ENCODE results near the gene CGN. TPM values are rescaled to one million over a fixed set of nuclear protein-coding genes. Genes with fewer than 3 reads are reported as not detected.
A peak's percentile ranks its signal among the peaks of the same experiment; 100 is the strongest.

CGN gene
- total RNA-seq, 5 donors from 2014 or later (not counting 1 experiment from before 2014, with no cell fraction given), result 0.37 to 1.3 (median 0.59) TPM

- no peak for DNase-seq
- POLR2A ChIA-PET, result interaction anchor here in 1 of 2 donors (0.6 to 1.0 kb wide), 2 partner anchors 62 to 248 kb away, joined by 3 to 7 read pairs; no protein-coding TSS in a partner anchor
- peak overlapping the region; percentile 49 to 56 for H3K27ac Mint-ChIP-seq
- H3K4me1 Mint-ChIP-seq, result peaks cover 25 to 30% (median 27%) of the 10 kb centered on the region in 3 donors
- H3K4me3 ChIP-seq (ENCODE audit: control insufficient read depth in 1 of 2, extremely low read depth in 1 of 2, low read length in 1 of 2), result peak overlapping the region; percentile 58 to 69
- ATAC-seq (replicated peaks in 1 of 4), result no peak
- peak overlapping the region; percentile 50 for H3K27ac ChIP-seq (ENCODE audit: low read length)
- H3K27me3 Mint-ChIP-seq, result no peaks in the 10 kb centered on the region
- no peaks in the 10 kb centered on the region for H3K9me3 ChIP-seq
- no peaks in the 10 kb centered on the region for H3K36me3 ChIP-seq (ENCODE audit: control insufficient read depth in 2 of 2, extremely low read depth in 1 of 2, insufficient read depth in 1 of 2, low read length in 1 of 2)
- H3K27me3 ChIP-seq (replicated peaks in 1 of 2; ENCODE audit: control insufficient read depth in 2 of 2, extremely low read depth in 1 of 2, insufficient read depth in 2 of 2, low read length in 1 of 2), result peaks cover 0 to 6% of the 10 kb centered on the region in 2 experiments
- no peaks in the 10 kb centered on the region for H3K9me3 Mint-ChIP-seq
- no peaks in the 10 kb centered on the region for H3K36me3 Mint-ChIP-seq
- peaks cover 12 to 29% of the 10 kb centered on the region in 2 experiments for H3K4me1 ChIP-seq (ENCODE audit: control insufficient read depth in 1 of 2, extremely low read depth in 1 of 2, insufficient read depth in 2 of 2, low read length in 2 of 2)
- WGBS (ENCODE audit: insufficient coverage), result 9% methylated on average over 8 of the region's 10 CpGs
- H3K4me3 Mint-ChIP-seq, result peak overlapping the region; percentile 83 to 91 (median 90)
- CTCF ChIA-PET, result interaction anchor here (0.6 to 1.0 kb wide), 5 partner anchors 29 to 325 kb away, joined by 3 to 5 read pairs (median 3); partner anchors contain the start of gene TUFT1 (in 1 of the 2)
Observed at GRCh38 chr1:151510614-151510956, 602 bp upstream of the CGN start.

GRCh38 chr1:151511636-151512215, 539 bp downstream of the CGN start:
- ChIA-PET CTCF (interaction anchor here (0.5 to 1.2 kb wide), 9 partner anchors 28 to 504 kb away, joined by 3 to 5 read pairs (median 3); partner anchors contain the start of genes TUFT1 (in 1 of the 2) and ZNF687 (in 1 of the 2)), POLR2A (interaction anchor here in 1 of 2 donors (0.5 to 1.0 kb wide), 2 partner anchors 63 to 113 kb away, joined by 3 read pairs; no protein-coding TSS in a partner anchor)
- Histone ChIP-seq H3K27me3 (replicated peaks in 1 of 2; ENCODE audit: control insufficient read depth in 2 of 2, extremely low read depth in 1 of 2, insufficient read depth in 2 of 2, low read length in 1 of 2) (peaks cover 0 to 6% of the 10 kb centered on the region in 2 experiments), H3K4me3 (ENCODE audit: control insufficient read depth in 1 of 2, extremely low read depth in 1 of 2, low read length in 1 of 2) (peak overlapping the region; percentile 69 to 90), H3K9me3 (no peaks in the 10 kb centered on the region), H3K4me1 (ENCODE audit: control insufficient read depth in 1 of 2, extremely low read depth in 1 of 2, insufficient read depth in 2 of 2, low read length in 2 of 2) (peaks cover 12 to 29% of the 10 kb centered on the region in 2 experiments), H3K27ac (ENCODE audit: low read length) (no peak overlapping the region), H3K36me3 (ENCODE audit: control insufficient read depth in 2 of 2, extremely low read depth in 1 of 2, insufficient read depth in 1 of 2, low read length in 1 of 2) (no peaks in the 10 kb centered on the region)
- peak; percentile 11 to 21 (median 16) for ATAC-seq (replicated peaks in 1 of 4)
- H3K4me3 Mint-ChIP-seq, result peak overlapping the region; percentile 83 to 91 (median 90)
- H3K27ac Mint-ChIP-seq, result no peak overlapping the region
- H3K36me3 Mint-ChIP-seq, result no peaks in the 10 kb centered on the region
- H3K4me1 Mint-ChIP-seq, result peaks cover 25 to 30% (median 27%) of the 10 kb centered on the region in 3 donors
- H3K9me3 Mint-ChIP-seq, result no peaks in the 10 kb centered on the region
- no peaks in the 10 kb centered on the region for H3K27me3 Mint-ChIP-seq
- 0% methylated on average over 15 of the region's 23 CpGs for WGBS (ENCODE audit: insufficient coverage)
- peak in 20 of 35 experiments; percentile 2 to 46 (median 10) for DNase-seq

GRCh38 chr1:151512326-151512725, 1.1 kb downstream of the CGN start:
- DNase-seq, result no peak
- ATAC-seq (replicated peaks in 1 of 4), result no peak
- no CpG with 5 or more reads among the region's 4 CpGs for WGBS (ENCODE audit: insufficient coverage)
- H3K9me3 ChIP-seq, result no peaks in the 10 kb centered on the region
- H3K36me3 ChIP-seq (ENCODE audit: control insufficient read depth in 2 of 2, extremely low read depth in 1 of 2, insufficient read depth in 1 of 2, low read length in 1 of 2), result no peaks in the 10 kb centered on the region
- Mint-ChIP-seq H3K27ac (no peak overlapping the region), H3K4me1 (peaks cover 25 to 30% (median 27%) of the 10 kb centered on the region in 3 donors), H3K36me3 (no peaks in the 10 kb centered on the region), H3K9me3 (no peaks in the 10 kb centered on the region), H3K27me3 (no peaks in the 10 kb centered on the region), H3K4me3 (peak overlapping the region; percentile 24 to 90 (median 83))
- CTCF ChIA-PET, result no interaction called here
- no peak overlapping the region for H3K27ac ChIP-seq (ENCODE audit: low read length)
- peak overlapping the region; percentile 69 to 90 for H3K4me3 ChIP-seq (ENCODE audit: control insufficient read depth in 1 of 2, extremely low read depth in 1 of 2, low read length in 1 of 2)
- H3K27me3 ChIP-seq (replicated peaks in 1 of 2; ENCODE audit: control insufficient read depth in 2 of 2, extremely low read depth in 1 of 2, insufficient read depth in 2 of 2, low read length in 1 of 2), result peaks cover 0 to 6% of the 10 kb centered on the region in 2 experiments
- H3K4me1 ChIP-seq (ENCODE audit: control insufficient read depth in 1 of 2, extremely low read depth in 1 of 2, insufficient read depth in 2 of 2, low read length in 2 of 2), result peaks cover 12 to 29% of the 10 kb centered on the region in 2 experiments
- POLR2A ChIA-PET, result no interaction called here

DNA sequence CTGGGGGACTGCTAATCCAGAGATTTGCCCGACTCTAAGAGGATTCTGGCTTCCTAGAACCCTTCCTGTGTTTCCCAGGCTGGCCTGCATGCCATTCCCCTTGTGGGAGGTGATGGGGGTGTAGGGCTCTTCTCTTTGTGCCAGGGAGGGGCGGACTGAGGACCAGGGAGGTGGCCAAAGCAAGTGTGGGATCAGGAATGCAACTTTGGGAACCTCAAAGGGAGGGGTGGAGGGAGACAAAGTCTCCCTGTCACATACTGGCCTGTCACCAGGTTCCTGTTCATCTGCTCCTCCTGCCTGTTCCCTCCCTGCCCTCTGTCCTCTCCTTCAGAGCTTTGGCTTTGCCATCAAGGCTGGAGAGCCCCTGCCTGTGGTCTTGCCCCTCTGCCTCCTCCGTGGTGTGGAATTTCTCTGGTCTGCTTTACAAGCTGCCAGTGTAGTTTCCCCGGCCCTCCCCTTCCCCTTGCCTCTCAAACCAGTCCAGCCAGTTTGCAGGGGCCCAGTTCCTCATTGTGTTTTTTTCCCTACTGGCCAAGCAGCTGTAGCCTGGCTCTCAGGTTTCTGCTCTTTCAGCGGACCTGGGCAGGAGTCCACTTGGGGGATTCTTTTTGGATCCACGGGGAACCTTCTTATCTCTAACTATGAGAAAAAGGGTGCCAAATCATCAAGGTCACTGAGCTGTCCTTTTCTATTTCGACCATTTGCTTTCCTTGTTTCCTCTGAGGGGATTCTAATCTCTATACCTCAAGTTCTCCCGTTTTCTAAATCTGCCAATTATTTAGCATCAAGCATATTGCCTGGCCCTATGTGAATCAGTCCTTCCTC, 1.8 kb downstream of the CGN start:
- H3K36me3 Mint-ChIP-seq, result no peaks in the 10 kb centered on the region
- 100% methylated on average over 1 of the region's 8 CpGs for WGBS (ENCODE audit: insufficient coverage)
- ATAC-seq (replicated peaks in 1 of 4), result no peak
- peaks cover 0 to 6% of the 10 kb centered on the region in 2 experiments for H3K27me3 ChIP-seq (replicated peaks in 1 of 2; ENCODE audit: control insufficient read depth in 2 of 2, extremely low read depth in 1 of 2, insufficient read depth in 2 of 2, low read length in 1 of 2)
- H3K27ac Mint-ChIP-seq, result no peak overlapping the region
- peak overlapping the region in 1 of 3 donors; percentile 83 for H3K4me3 Mint-ChIP-seq
- H3K27ac ChIP-seq (ENCODE audit: low read length), result no peak overlapping the region
- ChIA-PET CTCF (no interaction called here), POLR2A (interaction anchor here in 1 of 2 donors (0.6 kb wide), 1 partner anchor 536 kb away, joined by 4 read pairs; no protein-coding TSS in a partner anchor)
- H3K9me3 ChIP-seq, result no peaks in the 10 kb centered on the region
- H3K4me3 ChIP-seq (ENCODE audit: control insufficient read depth in 1 of 2, extremely low read depth in 1 of 2, low read length in 1 of 2), result no peak overlapping the region
- H3K9me3 Mint-ChIP-seq, result no peaks in the 10 kb centered on the region
- H3K27me3 Mint-ChIP-seq, result no peaks in the 10 kb centered on the region
- H3K4me1 ChIP-seq (ENCODE audit: control insufficient read depth in 1 of 2, extremely low read depth in 1 of 2, insufficient read depth in 2 of 2, low read length in 2 of 2), result peaks cover 12 to 29% of the 10 kb centered on the region in 2 experiments
- H3K36me3 ChIP-seq (ENCODE audit: control insufficient read depth in 2 of 2, extremely low read depth in 1 of 2, insufficient read depth in 1 of 2, low read length in 1 of 2), result no peaks in the 10 kb centered on the region
- H3K4me1 Mint-ChIP-seq, result peaks cover 25 to 30% (median 27%) of the 10 kb centered on the region in 3 donors
- no peak for DNase-seq

- Mint-ChIP-seq H3K27ac (no peak overlapping the region), H3K4me3 (peak overlapping the region in 1 of 3 donors; percentile 83), H3K27me3 (no peaks in the 10 kb centered on the region), H3K36me3 (no peaks in the 10 kb centered on the region), H3K9me3 (no peaks in the 10 kb centered on the region), H3K4me1 (peaks cover 25 to 30% (median 27%) of the 10 kb centered on the region in 3 donors)
- ChIA-PET POLR2A (interaction anchor here in 1 of 2 donors (0.6 kb wide), 1 partner anchor 535 kb away, joined by 4 read pairs; no protein-coding TSS in a partner anchor), CTCF (interaction anchor here in 1 of 2 donors (0.6 kb wide), 1 partner anchor 27 kb away, joined by 5 read pairs; the partner anchor contains the start of gene TUFT1)
- H3K36me3 ChIP-seq (ENCODE audit: control insufficient read depth in 2 of 2, extremely low read depth in 1 of 2, insufficient read depth in 1 of 2, low read length in 1 of 2), result no peaks in the 10 kb centered on the region
- ATAC-seq (replicated peaks in 1 of 4), result no peak
- peaks cover 12 to 29% of the 10 kb centered on the region in 2 experiments for H3K4me1 ChIP-seq (ENCODE audit: control insufficient read depth in 1 of 2, extremely low read depth in 1 of 2, insufficient read depth in 2 of 2, low read length in 2 of 2)
- no peak for DNase-seq
- no peak overlapping the region for H3K4me3 ChIP-seq (ENCODE audit: control insufficient read depth in 1 of 2, extremely low read depth in 1 of 2, low read length in 1 of 2)
- H3K27ac ChIP-seq (ENCODE audit: low read length), result no peak overlapping the region
- no peaks in the 10 kb centered on the region for H3K9me3 ChIP-seq
- H3K27me3 ChIP-seq (replicated peaks in 1 of 2; ENCODE audit: control insufficient read depth in 2 of 2, extremely low read depth in 1 of 2, insufficient read depth in 2 of 2, low read length in 1 of 2), result peaks cover 0 to 9% of the 10 kb centered on the region in 2 experiments
- 100% methylated on average over 3 of the region's 6 CpGs for WGBS (ENCODE audit: insufficient coverage)
Observed at GRCh38 chr1:151513626-151514121, 2.5 kb downstream of the CGN start.

DNA sequence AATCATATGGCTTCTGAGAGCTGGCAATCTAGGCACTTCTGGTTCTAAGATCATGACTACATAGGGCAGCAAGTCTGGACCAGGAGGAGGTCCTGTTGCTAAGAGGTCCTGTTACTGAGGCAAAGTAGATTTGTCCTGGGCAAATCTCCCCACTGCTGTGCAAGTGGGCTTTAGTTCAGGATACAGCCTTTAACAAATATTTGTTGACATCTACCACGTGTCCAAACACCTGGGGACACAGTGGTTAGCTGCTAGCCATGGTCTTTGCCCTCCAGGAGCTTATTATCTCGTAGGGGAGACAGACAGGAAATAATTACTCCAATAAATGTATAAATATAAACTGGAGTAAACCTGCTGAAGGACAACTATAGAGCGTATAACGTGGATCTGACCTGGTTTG, 3.2 kb downstream of the CGN start:
- H3K9me3 ChIP-seq, result no peaks in the 10 kb centered on the region
- ATAC-seq (replicated peaks in 1 of 4) (no peak), DNase-seq (no peak)
- H3K4me1 Mint-ChIP-seq, result peaks cover 25 to 30% (median 27%) of the 10 kb centered on the region in 3 donors
- no peaks in the 10 kb centered on the region for H3K36me3 Mint-ChIP-seq
- WGBS (ENCODE audit: insufficient coverage), result 95% methylated on average over 2 of the region's 4 CpGs
- H3K4me1 ChIP-seq (ENCODE audit: control insufficient read depth in 1 of 2, extremely low read depth in 1 of 2, insufficient read depth in 2 of 2, low read length in 2 of 2), result peaks cover 12 to 29% of the 10 kb centered on the region in 2 experiments
- peaks cover 0 to 12% of the 10 kb centered on the region in 2 experiments for H3K27me3 ChIP-seq (replicated peaks in 1 of 2; ENCODE audit: control insufficient read depth in 2 of 2, extremely low read depth in 1 of 2, insufficient read depth in 2 of 2, low read length in 1 of 2)
- no peaks in the 10 kb centered on the region for H3K27me3 Mint-ChIP-seq
- no peak overlapping the region for H3K27ac Mint-ChIP-seq
- H3K4me3 Mint-ChIP-seq, result no peak overlapping the region
- CTCF ChIA-PET, result interaction anchor here in 1 of 2 donors (0.6 kb wide), 1 partner anchor 26 kb away, joined by 5 read pairs; the partner anchor contains the start of gene TUFT1
- no peak overlapping the region for H3K4me3 ChIP-seq (ENCODE audit: control insufficient read depth in 1 of 2, extremely low read depth in 1 of 2, low read length in 1 of 2)
- H3K9me3 Mint-ChIP-seq, result no peaks in the 10 kb centered on the region
- POLR2A ChIA-PET, result no interaction called here
- no peaks in the 10 kb centered on the region for H3K36me3 ChIP-seq (ENCODE audit: control insufficient read depth in 2 of 2, extremely low read depth in 1 of 2, insufficient read depth in 1 of 2, low read length in 1 of 2)
- no peak overlapping the region for H3K27ac ChIP-seq (ENCODE audit: low read length)

Data from T-cell (primary cell).